Choroid plexus epithelial cell (primary cell): ENCODE results near the gene TANC1.

Experiments used
- DNase-seq: peaks from one replicate; pipeline ENCODE4 v3.0.0-alpha.2; 2010; ENCODE audit warnings: low read depth
- H3K4me3 ChIP-seq: 2 replicates; pipeline ENCODE4 v1.5.1; 2011; ENCODE audit warnings: low read depth, mild to moderate bottlenecking, control low read depth, low read length, moderate library complexity
- TF ChIP-seq, protein P1 (sequence below): conservative IDR thresholded peaks from 2 replicates; pipeline ENCODE4 v1.5.1; 2011; ENCODE audit warnings: low read depth, mild to moderate bottlenecking, control low read depth, inconsistent platforms, low read length, moderate library complexity

Gene TANC1

DNA sequence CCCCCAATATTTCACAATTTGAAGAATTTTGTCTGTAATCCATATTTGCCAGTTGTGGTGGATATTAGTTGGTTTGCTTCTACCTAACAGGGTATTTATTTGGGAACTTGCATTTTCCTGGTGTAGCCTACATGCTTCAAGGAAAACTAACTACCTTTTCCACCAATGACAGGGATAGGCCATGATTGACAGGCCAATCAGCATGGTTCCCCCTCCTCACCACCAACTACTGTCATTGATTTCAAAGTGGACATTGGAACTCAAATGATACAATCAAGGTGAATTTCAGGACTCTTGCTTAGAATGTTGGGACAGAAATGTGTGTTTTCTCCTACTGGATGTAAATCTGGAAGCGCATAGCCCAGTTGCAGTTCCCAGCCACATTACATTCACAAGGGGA is 10.1 kb upstream of the TANC1 start:
- H3K4me3 ChIP-seq: no peak overlapping the region
- TF ChIP-seq, protein P1, sequence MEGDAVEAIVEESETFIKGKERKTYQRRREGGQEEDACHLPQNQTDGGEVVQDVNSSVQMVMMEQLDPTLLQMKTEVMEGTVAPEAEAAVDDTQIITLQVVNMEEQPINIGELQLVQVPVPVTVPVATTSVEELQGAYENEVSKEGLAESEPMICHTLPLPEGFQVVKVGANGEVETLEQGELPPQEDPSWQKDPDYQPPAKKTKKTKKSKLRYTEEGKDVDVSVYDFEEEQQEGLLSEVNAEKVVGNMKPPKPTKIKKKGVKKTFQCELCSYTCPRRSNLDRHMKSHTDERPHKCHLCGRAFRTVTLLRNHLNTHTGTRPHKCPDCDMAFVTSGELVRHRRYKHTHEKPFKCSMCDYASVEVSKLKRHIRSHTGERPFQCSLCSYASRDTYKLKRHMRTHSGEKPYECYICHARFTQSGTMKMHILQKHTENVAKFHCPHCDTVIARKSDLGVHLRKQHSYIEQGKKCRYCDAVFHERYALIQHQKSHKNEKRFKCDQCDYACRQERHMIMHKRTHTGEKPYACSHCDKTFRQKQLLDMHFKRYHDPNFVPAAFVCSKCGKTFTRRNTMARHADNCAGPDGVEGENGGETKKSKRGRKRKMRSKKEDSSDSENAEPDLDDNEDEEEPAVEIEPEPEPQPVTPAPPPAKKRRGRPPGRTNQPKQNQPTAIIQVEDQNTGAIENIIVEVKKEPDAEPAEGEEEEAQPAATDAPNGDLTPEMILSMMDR: no peak
- no peak for DNase-seq

DNA sequence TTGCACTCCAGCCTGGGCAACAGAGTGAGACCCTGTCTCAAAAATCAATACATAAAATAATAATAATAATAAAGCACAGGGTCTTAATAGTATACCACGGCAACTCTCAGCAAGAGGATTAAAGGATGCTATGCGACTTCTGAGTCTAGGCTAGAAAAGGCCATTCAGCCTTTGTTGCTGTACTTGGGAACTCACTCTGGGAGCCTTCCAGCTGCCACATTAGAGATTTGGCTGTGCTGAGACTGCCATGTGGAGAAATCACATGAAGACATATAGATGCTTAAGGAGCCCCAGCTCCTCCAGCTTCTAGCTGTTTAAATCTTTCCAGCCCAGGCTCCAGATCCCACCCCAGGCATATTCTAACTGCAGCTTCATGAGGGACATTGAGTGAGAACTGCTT is 8.2 kb upstream of the TANC1 start:
- no peak for DNase-seq
- TF ChIP-seq, protein P1: no peak

DNA sequence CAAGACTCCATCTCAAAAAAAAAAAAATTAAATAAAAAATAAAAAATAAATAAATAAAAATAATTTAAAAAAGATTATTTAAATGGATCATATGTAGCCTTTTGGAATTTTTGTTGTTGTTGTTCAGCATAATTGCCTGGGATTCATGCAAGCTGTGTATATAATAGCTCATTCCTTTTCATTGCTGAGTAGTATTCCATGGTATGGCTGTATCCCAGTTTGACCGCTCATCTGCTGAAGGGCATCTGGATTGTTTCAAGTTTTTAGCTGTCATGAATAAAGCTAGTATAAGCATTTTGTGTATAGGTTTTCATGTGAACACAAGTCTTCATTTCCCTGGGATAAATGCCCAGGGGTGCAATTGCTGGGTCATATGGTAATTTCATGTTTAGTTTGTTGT is 6.4 kb upstream of the TANC1 start:
- no peak for DNase-seq
- H3K4me3 ChIP-seq: no peak overlapping the region
- TF ChIP-seq, protein P1: no peak

More for the DNA sequence above, 8.2 kb upstream of the TANC1 start:
- H3K4me3 ChIP-seq: no peak overlapping the region

DNA sequence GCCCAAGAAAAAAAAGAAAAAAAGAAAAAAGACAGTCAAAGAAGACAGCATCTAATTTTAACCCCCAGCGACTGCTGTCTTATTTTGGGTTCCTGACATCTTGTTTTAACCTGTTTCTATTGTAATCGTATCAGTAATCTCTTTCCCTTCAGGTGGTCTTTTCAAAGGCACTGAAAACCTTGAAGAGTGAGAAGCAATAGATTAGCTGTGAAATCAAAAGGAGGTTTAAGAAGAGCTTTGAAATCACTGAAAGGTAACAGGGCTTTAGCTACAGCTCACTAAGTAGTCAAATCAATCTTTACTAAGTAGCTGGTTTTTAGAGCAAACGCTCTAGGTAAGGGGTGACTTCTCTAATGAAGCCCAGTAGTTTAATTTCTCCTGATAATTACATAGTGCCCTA is 5.4 kb upstream of the TANC1 start:
- TF ChIP-seq, protein P1: no peak
- no peak for DNase-seq
- H3K4me3 ChIP-seq: no peak overlapping the region

DNA sequence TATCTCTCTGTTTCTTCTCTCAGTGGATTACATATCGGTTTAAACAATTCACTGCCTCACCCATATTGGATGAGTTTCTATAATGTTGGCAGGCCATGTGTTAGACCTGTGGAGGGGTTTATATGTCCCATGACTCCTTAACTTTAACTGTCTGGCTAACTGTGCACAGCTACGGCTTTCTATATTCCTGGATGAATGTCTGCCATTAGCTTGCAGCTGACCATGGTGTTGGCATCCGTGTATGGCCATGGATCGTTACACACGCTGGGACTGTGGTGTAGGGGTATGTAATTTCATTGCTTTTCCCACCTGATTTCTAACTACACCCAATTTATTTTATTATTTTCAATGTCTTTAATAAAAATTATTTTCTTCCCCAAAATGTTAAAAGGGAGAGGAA is 3.3 kb upstream of the TANC1 start:
- no peak for DNase-seq
- H3K4me3 ChIP-seq: no peak overlapping the region
- TF ChIP-seq, protein P1: no peak

DNA sequence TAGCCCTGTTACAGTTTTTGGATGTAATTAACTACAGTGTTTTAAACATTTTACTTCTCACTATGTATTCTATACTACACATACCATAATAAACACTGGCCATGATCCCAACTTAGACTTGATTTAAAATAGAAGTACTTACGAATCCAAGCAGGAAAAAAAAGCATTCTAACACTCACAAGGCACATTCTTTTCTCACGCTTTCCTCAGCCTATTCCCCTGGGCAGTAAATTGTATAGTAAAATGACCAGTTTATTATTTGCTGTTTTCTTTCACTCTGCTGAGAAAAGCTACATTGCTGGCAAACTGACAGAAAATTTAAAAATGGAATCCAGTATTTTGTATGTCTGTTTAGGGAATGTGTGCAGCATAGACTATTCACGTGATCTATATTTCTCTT is 2.8 kb upstream of the TANC1 start:
- H3K4me3 ChIP-seq: no peak overlapping the region
- TF ChIP-seq, protein P1: no peak
- DNase-seq: peak; percentile 43

DNA sequence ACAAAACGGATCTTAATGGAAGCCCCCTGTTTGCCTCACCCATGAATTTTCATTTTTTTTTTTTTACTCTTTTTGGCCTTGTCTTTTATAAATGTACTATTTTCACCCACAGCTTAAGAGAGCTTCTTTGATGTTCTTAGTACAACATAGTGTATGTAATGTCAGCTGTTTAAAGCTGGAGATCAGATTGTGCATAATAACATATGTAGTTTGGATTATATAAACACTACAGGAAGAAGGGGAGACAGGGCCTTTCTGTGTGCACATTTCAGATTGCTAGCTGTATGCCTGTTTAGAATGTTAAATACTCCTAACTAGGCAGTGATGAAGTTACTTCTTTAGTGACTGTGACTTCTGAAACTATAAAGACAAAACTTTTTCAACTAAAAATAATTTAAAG is 2.1 kb upstream of the TANC1 start:
- TF ChIP-seq, protein P1: no peak
- no peak overlapping the region for H3K4me3 ChIP-seq
- DNase-seq: no peak
